GM19193 (cell line): ENCODE measurements around the gene IL1RAPL1.

ENCODE experiments used
- POLR2A ChIP-seq: IDR thresholded peaks from 4 replicates; pipeline ENCODE4 v1.6.1; 2011; ENCODE audit not compliant: insufficient read depth, insufficient read length; ENCODE audit errors: extremely low read depth

IL1RAPL1 gene

GRCh38 chrX:28960063-28960462 is 372.8 kb downstream of the IL1RAPL1 start:
- no peak for TF ChIP-seq POLR2A

- no peak for TF ChIP-seq POLR2A
Observed at GRCh38 chrX:28966331-28966730, 379.1 kb downstream of the IL1RAPL1 start.

DNA sequence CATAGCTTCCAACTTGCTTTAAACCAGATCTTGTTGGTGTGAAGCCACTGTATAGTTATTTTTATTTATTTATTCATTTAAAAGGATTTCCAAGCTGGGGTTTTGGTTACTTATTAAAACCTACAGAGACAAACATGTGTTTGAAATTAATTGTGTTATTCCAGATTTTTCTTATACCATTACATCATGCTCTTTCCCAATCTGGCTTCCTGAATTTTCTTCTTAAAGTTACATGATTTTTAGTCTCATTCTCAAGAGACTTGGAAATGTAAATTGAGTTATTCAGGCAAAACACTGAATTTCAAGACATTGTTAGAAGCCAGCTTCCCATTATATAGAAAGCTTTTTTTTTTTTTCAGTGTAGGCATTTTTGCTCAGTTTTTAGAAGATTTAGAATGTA is 381.9 kb downstream of the IL1RAPL1 start:
- TF ChIP-seq POLR2A: no peak

GRCh38 chrX:28979877-28980276 is 392.6 kb downstream of the IL1RAPL1 start:
- no peak for TF ChIP-seq POLR2A

- TF ChIP-seq POLR2A: no peak
Observed at GRCh38 chrX:28981952-28982351, 394.7 kb downstream of the IL1RAPL1 start.

GRCh38 chrX:28988246-28988645 is 401.0 kb downstream of the IL1RAPL1 start:
- TF ChIP-seq POLR2A: no peak

- TF ChIP-seq POLR2A: no peak
Observed at GRCh38 chrX:28997706-28998463, 410.6 kb downstream of the IL1RAPL1 start.

- no peak for TF ChIP-seq POLR2A
Observed at GRCh38 chrX:28998609-28999135, 411.4 kb downstream of the IL1RAPL1 start.

GRCh38 chrX:29012867-29013266 is 425.6 kb downstream of the IL1RAPL1 start:
- TF ChIP-seq POLR2A: no peak

DNA sequence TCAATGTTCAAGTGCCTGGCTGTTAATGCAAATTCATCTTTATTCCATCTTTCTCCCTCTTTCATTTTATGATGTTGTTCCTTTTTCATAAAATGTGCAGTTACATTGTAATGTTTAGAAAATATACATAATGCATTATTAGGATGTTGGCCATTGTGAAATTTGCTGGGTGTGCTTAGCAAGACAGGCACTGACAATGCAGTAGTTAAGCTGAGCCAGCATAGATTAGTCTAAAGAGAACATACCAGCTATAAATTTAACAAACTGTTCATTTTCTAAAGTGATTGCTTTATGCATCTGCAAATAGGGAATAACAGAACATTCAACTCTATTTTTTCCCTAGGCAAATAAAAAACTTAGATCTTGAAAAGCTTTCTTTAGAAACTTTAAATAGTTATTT is 436.0 kb downstream of the IL1RAPL1 start:
- TF ChIP-seq POLR2A: no peak

GRCh38 chrX:29024871-29025270 is 437.6 kb downstream of the IL1RAPL1 start:
- no peak for TF ChIP-seq POLR2A

GRCh38 chrX:29039501-29039900 is 452.3 kb downstream of the IL1RAPL1 start:
- no peak for TF ChIP-seq POLR2A

GRCh38 chrX:29040160-29040559 is 452.9 kb downstream of the IL1RAPL1 start:
- TF ChIP-seq POLR2A: no peak

GRCh38 chrX:29042341-29042740 is 455.1 kb downstream of the IL1RAPL1 start:
- no peak for TF ChIP-seq POLR2A

GRCh38 chrX:29043746-29044145 is 456.5 kb downstream of the IL1RAPL1 start:
- TF ChIP-seq POLR2A: no peak

- no peak for TF ChIP-seq POLR2A
Observed at GRCh38 chrX:29044423-29045184, 457.4 kb downstream of the IL1RAPL1 start.
